ENCODE measurements around the gene PPP2R2D. TPM values are rescaled to one million over a fixed set of nuclear protein-coding genes. Genes with fewer than 3 reads are reported as not detected.

The PPP2R2D gene
- total RNA-seq, 1 experiment from 2014 or later = 23.5 TPM

GRCh38 chr10:131855461-131856401 is 45.1 kb upstream of the PPP2R2D start:
- H3K79me2 ChIP-seq (ENCODE audit: low read depth) = no peaks in the 10 kb centered on the region
- BruUV-seq (replicated peaks) = no TSS peak
- H3K9me3 ChIP-seq (ENCODE audit: insufficient read depth, low read depth) = no peaks in the 10 kb centered on the region
- no peaks in the 10 kb centered on the region for H3K9me2 ChIP-seq (ENCODE audit: insufficient read depth)
- H3F3A ChIP-seq (ENCODE audit: insufficient read depth, low read depth) = no peaks in the 10 kb centered on the region
- H3K4me2 ChIP-seq = no peak overlapping the region
- no peaks in the 10 kb centered on the region for H3K36me3 ChIP-seq (ENCODE audit: low read depth)
- ChIA-PET POLR2A (ENCODE audit: unreplicated experiment) (no interaction called here), CTCF (no interaction called here)
- TF ChIP-seq CTCF (conservative IDR thresholded peaks at IDR 0.05) (no peak), EZH2 (IDR thresholded peaks at IDR 0.05; ENCODE audit: low read depth) (no peak)
- no peak for DNase-seq
- no peaks in the 10 kb centered on the region for H3K4me1 ChIP-seq (replicated peaks; ENCODE audit: insufficient read depth)
- H3K4me3 ChIP-seq = no peak overlapping the region
- no peak overlapping the region for H2AFZ ChIP-seq
- no peaks in the 10 kb centered on the region; the same call in 1 of the 2 replicates for H4K20me1 ChIP-seq (ENCODE audit: insufficient read depth)
- no peak overlapping the region for H3K27ac ChIP-seq
- peaks cover 86% of the 10 kb centered on the region for H3K27me3 ChIP-seq (ENCODE audit: insufficient read depth, low read depth)
- intact Hi-C loops (cut with micrococcal nuclease; ENCODE audit: unreplicated experiment) = no loop called here

- POLR2A ChIA-PET (ENCODE audit: unreplicated experiment) = no interaction called here
- TF ChIP-seq EZH2 (IDR thresholded peaks at IDR 0.05; ENCODE audit: low read depth) (no peak), CTCF (conservative IDR thresholded peaks at IDR 0.05) (no peak)
- H3K27ac ChIP-seq = no peak overlapping the region
- H3K79me2 ChIP-seq (ENCODE audit: low read depth) = no peaks in the 10 kb centered on the region
- H3K9me2 ChIP-seq (ENCODE audit: insufficient read depth) = no peaks in the 10 kb centered on the region
- no peaks in the 10 kb centered on the region for H3K9me3 ChIP-seq (ENCODE audit: insufficient read depth, low read depth)
- no peak for DNase-seq
- no peaks in the 10 kb centered on the region for H3K4me1 ChIP-seq (replicated peaks; ENCODE audit: insufficient read depth)
- no peaks in the 10 kb centered on the region for H3K36me3 ChIP-seq (ENCODE audit: low read depth)
- BruUV-seq (replicated peaks) = no TSS peak
- no peaks in the 10 kb centered on the region; the same call in 1 of the 2 replicates for H4K20me1 ChIP-seq (ENCODE audit: insufficient read depth)
- H3K4me2 ChIP-seq = no peak overlapping the region
- H3K4me3 ChIP-seq = no peak overlapping the region
- H3F3A ChIP-seq (ENCODE audit: insufficient read depth, low read depth) = no peaks in the 10 kb centered on the region
- intact Hi-C loops (cut with micrococcal nuclease; ENCODE audit: unreplicated experiment) = no loop called here
- CTCF ChIA-PET = no interaction called here
- peaks cover 88% of the 10 kb centered on the region for H3K27me3 ChIP-seq (ENCODE audit: insufficient read depth, low read depth)
- H2AFZ ChIP-seq = no peak overlapping the region
Measured at GRCh38 chr10:131856441-131857094, 44.2 kb upstream of the PPP2R2D start.

- Histone ChIP-seq H3K27ac (no peak overlapping the region), H4K20me1 (ENCODE audit: insufficient read depth) (no peaks in the 10 kb centered on the region; the same call in 1 of the 2 replicates), H3K9me2 (ENCODE audit: insufficient read depth) (no peaks in the 10 kb centered on the region), H3F3A (ENCODE audit: insufficient read depth, low read depth) (no peaks in the 10 kb centered on the region), H3K4me2 (no peak overlapping the region), H3K79me2 (ENCODE audit: low read depth) (no peaks in the 10 kb centered on the region), H3K4me1 (replicated peaks; ENCODE audit: insufficient read depth) (no peaks in the 10 kb centered on the region), H3K9me3 (ENCODE audit: insufficient read depth, low read depth) (no peaks in the 10 kb centered on the region), H3K36me3 (ENCODE audit: low read depth) (no peaks in the 10 kb centered on the region), H3K4me3 (no peak overlapping the region), H3K27me3 (ENCODE audit: insufficient read depth, low read depth) (peaks cover 89% of the 10 kb centered on the region), H2AFZ (no peak overlapping the region)
- no TSS peak for BruUV-seq (replicated peaks)
- CTCF ChIA-PET = no interaction called here
- no peak for DNase-seq
- TF ChIP-seq EZH2 (IDR thresholded peaks at IDR 0.05; ENCODE audit: low read depth) (no peak), CTCF (conservative IDR thresholded peaks at IDR 0.05) (no peak)
- intact Hi-C loops (cut with micrococcal nuclease; ENCODE audit: unreplicated experiment) = no loop called here
- POLR2A ChIA-PET (ENCODE audit: unreplicated experiment) = no interaction called here
Measured at GRCh38 chr10:131857156-131858117, 43.4 kb upstream of the PPP2R2D start.

Data from PC-9 (cell line).